ENCODE data around the gene KIAA1614. TPM values are rescaled to one million over a fixed set of nuclear protein-coding genes. Genes with fewer than 3 reads are reported as not detected.

Gene KIAA1614
- total RNA-seq, 1 donor from 2014 or later, result 10.7 TPM

DNA sequence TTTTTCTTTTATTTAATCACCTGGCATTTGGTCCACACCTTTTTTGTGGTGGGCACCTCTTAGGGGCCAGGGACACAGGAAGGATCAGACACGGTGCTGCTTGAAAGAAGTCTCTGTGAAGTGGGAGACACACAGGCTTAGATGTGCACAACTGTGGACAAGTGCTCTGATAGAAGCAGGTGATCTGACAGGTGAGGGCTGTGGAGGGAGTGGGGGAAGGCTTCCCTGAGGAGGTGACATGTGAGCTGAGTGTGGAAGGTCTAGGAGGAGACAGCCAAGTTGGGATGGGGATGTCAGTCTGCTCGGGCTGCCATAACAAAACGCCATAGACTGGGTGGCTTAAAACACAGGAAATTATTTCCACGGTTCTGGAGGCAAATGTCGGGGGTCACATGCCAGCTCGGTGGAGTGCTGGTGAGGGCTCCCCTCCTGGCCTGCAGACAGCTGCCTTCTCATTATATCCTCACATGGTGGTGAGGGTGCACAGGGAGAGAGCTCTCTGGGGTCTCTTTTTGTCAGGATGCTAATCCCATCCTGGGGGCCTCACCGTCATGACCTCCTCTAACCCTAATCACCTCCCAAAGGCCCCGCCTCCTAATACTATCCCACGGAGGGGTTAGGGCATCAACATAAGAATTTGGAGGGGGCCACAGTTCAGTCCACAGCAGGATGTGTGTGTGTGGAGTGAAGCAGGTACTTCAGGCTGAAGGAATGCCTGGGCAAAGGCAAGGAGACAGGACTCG is 5.2 kb upstream of the KIAA1614 start:
- DNase-seq (ENCODE audit: low read depth), result no peak

DNA sequence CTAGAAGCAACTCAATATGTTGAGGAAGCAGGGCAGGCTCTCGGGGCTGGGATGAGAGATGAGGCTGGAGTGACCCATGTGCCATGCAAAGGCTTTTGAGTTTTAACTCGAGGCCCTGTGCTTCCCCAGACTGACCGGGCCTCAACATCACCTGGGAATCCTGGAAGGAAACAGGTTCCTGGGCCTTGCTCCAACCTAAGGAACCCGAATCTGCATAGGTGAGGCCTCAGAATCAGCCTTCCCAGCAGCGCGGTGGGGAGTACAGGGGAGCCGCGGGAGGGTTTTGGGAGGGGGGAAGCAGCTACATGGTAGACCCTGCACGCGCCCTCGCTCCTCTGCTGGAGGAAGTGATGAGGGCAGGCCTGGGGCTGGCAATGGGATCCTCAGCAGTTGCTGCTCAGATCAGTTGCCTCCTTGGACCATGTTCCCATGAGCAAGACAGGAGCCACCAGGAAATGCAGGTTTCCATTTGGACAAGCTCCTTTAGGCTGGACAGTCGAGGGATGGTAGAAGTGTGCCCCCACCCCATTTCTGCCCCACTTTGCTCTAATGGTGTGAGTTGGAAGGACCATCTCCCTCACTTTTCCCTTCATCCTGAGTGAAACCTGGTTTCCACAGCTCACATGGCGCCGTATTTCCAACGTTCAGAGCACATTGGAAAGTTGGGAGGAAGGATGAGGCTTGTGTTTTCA is 4.5 kb upstream of the KIAA1614 start:
- DNase-seq (ENCODE audit: low read depth), result no peak

DNA sequence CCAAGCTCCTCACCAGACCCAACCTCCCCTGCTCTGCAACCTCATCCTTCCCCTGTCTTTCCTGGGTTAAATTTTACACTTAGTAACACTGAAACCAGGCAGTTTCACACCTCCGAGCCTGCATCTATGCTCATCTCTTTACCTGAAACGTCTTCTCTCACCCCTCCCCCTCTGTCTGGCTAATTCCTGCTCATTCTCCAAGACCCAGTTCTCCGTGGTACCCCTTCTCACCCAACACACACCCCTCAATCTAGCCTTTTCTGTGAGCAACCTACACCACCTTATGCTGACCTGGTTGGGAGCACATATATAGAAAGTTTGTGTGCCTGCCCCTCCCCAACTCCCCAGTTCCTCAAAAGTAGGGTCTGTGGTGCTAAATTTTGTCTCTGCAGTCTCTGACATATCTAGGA is 3.7 kb upstream of the KIAA1614 start:
- DNase-seq (ENCODE audit: low read depth), result no peak

DNA sequence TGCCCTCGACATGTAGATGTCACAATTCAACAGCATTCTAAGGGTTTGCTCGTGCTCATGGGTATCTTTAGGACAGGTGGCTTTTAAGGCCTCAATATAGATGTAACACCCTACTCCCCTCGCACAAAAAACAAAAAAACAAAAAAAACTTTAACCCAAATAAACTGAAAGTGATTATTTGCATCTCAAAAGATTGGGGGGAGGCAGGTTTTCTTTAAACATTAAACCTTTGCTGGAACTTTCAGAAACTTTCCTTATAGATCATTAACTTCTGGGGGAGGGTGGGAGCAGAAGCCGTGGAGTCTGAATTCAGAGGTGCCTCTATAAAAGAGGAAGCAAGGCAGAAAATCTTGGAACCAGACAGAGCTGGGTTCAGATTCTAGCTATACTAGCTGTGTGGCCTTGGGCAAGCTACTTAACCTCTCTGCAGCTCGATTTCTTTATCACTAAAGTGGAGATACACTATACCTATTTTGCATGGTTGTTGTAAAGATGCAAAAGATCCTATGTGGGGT is 3.2 kb upstream of the KIAA1614 start:
- DNase-seq (ENCODE audit: low read depth), result peak; percentile 61

DNA sequence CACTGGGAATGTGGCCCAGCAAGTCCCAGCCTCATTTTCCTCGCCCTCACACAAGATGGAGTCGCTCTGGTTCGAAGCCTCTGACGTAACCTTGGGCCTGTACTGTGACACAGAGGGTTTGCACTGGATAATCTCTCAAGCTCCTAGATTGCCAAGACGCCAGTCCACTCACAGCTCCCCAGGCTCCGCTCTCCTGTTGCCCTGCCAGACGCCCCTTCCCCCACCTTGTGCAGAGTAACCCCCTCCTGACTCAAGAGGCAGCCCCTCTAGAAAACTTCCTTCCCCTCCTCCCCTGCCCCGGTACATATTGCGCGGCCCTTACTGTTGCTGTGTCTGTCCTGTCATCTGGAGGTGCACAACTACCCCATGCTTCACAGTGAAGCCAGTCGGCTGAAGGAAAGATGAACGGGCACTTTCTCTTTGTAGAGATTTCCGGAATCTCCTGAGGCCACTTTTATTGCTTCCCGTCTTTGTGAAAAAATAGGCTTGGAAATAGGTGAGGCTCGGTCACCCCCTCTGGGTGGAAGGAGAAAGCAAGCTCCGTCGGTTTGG is 981 bp upstream of the KIAA1614 start:
- peak; percentile 37 for DNase-seq (ENCODE audit: low read depth)

DNA sequence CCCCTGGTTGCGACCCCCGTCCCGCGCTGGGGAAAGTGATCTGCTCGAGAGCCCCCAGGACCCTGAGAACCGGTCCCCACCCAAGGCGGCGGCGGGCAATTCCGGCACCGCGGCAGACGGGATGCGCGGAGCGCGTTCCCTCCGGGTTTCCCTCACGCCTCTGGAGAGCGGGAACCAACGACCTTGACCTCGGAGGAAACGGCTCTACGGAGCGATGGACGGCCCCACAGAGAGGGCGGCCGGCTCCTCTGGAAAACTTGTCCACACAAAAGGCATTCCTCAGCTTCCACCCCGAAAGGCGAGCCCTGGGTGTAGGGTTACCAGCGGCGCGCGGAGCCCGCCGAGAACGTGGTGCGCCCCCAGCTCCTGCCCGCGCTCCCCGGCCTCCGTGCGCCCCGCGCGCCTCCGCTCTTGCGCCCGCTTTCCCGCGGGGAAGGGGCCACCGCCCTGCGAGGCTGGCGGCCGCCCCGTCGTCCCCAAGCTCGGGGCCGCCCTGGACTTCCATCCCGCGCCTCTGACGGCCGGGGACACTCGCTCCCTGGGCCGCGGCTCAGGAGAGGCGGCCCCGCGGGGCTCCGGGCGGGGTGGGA is 391 bp upstream of the KIAA1614 start:
- DNase-seq (ENCODE audit: low read depth), result no peak

DNA sequence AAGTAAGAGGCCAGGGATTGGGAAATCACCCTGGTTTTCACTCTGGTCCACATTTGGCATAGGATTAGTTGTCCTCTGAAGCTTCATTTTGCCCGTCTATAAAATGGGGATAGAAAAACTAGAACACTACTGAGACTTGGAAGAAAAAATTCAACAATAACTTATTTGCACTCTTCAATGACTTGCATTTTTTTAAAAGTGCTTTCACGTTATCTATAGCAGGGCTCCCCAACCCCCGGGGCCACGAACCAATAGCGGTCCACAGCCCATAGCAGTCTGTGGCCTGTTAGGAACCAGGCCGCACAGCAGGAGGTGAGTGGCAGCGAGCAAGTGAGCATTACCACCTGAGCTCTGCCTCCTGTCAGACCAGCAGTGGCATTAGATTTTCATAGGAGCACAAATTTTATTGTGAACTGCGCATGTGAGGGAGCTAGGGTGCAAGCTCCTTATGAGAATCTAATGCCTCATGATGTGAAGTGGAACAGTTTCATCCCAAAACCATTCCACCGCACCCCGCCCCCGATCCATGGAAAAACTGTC is 2.8 kb downstream of the KIAA1614 start:
- no peak for DNase-seq (ENCODE audit: low read depth)

DNA sequence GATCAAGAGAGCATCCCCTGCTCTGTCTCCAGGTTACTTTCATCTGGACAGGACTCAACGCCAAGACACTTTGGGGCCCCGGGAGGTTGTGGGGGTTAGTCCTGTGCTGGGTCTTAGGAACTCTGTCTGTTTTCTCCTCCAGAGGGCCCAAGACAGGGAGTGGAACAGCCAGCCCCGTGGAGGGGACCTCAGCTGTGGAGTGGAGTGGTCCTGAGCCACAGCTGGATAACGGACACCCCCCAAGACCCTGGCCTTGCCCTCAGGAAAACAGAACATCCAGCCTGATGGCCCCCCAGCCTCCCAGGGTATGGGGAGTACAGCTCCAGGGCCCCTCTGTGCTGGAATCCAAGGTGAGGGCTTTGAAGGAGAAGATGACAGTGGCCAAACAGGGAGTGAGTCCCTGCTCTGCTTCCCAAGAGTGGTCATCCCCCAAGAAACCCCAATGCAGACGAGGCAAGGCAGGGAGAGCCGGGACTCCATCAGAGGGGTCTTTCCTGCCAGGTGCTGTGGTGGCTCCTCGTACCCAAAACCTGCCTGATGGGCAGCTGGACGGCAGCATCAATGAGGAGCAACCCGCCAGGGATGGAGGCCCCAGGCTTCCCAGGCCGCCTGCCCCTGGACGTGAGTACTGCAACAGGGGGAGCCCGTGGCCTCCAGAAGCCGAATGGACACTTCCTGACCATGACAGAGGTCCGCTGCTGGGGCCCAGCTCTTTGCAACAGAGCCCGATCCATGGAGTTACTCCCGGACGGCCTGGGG is 3.5 kb downstream of the KIAA1614 start:
- DNase-seq (ENCODE audit: low read depth), result no peak

DNA sequence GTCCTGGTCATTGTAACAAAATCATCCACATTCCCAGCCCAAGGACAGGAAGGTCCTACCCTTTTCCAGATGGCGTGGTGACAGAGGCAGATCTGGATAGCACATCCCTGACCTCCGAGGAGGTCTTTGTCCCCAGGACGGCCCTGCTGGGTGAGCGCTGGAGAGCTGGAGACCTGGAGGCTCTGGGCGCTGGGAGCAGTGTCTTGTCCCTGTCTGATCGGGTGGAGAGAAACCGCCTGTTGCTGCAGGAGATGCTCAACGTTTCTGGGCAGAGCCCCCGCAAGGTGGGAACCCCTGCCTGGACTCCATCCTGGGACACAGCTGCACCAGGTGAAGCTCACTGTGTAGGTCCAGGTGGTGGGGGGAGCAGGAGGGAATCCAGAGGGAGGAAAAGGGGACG is 4.1 kb downstream of the KIAA1614 start:
- DNase-seq (ENCODE audit: low read depth), result no peak

DNA sequence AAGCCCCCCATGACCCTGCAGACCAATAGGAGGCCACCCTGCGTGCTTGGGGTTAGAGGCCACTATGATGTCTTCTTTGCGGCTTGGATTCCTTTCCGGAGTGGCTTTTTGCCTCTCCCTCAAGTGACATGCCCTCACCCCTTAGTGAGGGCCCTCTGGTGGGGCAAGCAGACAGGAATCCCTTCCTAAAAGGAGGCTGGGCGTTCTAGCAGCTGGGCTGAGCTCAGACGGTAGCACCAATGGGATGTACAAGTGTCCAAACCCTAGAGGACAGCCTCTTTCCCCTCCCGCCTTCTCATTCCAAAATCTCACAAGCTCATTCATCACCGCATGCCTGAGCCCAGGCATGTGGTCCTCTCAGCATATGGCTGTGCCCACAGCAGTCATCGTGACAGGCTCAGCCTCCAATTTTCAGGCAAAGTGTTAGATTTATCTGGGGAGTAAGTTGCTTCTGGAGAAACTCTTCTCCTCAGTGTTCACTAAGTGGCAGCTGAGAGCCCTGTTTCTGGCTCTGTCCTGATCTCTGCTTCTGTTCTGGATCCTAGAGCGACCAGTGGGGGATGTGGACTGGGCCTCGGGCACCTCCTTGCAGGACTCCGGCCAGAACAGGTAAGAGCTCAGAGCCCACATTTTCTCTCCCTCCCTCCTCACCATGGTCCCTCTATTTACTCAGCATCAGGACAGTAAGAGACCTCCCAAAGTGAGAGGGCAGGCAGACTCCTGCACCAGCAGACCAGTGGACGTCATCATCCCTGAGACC is 4.8 kb downstream of the KIAA1614 start:
- DNase-seq (ENCODE audit: low read depth), result no peak

DNA sequence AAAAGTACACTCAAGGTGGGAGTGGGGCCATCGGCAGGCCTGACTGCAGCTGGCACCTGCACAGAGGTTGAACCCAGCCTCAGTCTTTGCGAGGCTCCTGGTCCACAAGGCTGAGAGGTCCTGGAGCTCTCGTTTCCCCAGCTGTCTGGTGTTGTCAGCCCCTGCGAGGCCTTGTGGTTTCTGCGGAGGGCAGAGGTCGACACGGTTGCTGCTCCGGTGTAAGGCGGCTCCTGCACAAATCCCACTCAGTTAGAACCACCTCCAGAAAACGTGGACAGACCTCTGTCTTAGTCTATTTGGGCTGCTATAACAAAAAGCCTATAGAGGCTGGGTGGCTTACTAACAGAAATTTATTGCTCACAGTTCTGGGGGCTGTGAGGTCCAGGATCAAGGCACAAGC is 5.8 kb downstream of the KIAA1614 start:
- DNase-seq (ENCODE audit: low read depth), result peak; percentile 28

DNA sequence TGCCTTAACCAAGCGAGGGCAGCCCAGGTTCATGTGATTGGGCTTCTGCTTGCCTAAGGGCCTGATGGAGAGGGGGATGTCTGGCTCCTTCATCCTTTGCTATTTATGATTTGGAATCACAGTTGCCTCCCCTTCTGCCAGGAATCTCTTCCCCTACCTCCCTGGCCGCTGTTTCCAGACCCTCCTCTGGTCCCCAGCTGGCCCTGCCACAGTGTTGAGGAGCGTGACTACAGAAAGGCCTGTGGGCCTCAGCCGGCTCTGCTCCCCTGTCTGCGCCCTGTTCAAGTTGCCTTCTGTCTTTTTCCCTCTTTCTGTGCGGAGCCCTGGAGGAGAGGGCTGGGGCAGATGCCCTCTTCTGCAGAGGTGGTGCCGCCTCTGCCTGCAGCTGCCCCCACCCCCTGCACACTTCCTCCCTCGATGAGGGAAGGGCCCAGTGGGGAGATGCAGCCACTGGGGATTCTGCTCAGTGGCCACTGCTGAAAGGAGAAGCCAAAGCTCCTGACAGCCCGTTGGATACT is 6.5 kb downstream of the KIAA1614 start:
- DNase-seq (ENCODE audit: low read depth), result no peak

DNA sequence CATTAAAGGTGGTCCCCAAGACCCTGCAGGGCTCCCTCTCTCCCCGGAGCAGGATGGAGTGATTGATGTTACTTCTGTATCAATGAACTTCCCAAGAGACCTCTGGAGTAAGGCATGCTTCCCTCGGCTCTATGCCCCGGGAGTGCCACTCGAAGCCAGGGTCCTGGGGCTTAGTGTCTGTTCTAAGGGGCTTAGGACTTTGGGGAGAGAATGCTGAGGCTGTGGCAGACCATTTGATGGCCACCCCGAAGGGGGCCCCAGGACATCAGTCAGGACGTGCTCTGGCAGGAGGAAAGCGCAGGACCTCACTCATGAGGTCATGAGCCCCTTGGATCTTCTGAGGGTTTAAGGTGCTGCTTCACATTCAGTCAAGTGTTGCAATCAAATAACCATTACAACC is 7.5 kb downstream of the KIAA1614 start:
- no peak for DNase-seq (ENCODE audit: low read depth)

DNA sequence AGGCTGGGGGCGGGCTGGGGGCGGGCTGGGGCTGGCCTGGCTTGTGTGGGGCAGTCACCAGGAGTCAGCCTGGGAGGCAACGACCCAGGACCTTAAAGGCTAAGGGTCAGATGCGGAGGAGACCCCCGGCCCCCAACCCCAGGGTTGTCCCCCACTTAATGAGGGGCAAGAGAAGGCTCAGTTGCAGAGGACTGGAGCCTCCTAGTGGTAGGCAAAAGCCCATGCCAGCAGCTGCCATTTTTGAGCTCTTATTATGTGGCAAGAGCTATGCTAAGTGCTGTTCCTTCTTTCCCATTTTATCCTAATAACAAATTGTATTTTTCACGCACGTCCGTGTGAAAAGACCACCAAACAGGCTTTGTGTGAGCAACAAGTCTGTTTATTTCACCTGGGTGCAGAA is 8.0 kb downstream of the KIAA1614 start:
- DNase-seq (ENCODE audit: low read depth), result no peak

DNA sequence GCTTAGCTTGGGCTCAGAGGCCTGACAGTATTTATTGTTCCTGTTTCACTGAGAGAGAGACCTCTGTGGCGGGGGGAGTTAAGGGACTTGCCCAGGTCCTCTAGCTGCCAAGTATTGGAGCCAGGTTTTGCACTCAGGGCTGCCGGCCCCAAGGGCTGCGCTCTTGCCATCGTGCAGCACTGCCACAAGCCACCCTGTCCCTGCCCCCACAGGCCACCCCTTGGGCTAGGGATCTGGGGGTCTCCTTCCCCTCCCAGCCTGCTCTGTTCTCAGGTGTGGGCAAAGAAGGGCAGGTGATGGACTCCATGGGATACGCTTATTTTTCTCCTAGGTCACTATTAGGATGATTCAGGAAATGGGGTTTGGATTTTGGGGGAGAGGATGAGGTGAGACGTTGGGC is 8.7 kb downstream of the KIAA1614 start:
- no peak for DNase-seq (ENCODE audit: low read depth)

DNA sequence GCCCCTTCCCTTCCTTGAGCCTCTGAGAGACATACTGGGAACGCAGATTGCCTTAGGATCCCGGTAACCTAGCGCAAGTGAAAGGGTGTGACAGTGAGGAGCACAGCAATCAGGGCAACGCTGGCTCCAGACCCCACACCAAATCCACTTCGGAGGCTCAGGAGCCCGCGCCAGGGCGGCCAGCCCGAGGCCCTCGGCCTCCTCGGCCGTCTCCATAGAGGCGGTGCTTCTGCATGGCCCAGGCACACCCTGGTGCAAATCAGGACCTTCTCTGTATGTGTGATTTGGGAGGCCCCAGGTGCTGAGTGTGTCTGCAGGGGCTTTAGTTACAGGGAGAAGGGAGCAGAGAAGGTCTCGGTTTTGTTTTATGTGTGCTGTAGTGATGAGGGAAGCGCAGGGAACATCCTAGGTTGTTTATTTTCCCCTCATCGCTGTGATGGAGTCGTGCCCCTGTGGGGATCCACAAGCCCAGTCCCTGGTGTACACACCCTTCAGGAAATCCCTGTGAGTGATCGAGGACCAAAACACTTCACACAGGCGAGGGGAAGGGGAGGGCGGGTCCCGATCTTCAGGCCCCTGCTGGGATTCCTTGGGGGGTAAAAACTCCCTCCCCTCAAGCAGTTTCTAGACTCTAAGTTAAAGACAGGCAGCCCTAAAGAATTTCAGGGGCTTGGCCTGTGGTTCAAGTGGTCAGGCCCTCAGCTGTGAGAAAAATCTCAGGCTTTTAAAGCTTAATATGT is 9.4 kb downstream of the KIAA1614 start:
- DNase-seq (ENCODE audit: low read depth), result no peak

DNA sequence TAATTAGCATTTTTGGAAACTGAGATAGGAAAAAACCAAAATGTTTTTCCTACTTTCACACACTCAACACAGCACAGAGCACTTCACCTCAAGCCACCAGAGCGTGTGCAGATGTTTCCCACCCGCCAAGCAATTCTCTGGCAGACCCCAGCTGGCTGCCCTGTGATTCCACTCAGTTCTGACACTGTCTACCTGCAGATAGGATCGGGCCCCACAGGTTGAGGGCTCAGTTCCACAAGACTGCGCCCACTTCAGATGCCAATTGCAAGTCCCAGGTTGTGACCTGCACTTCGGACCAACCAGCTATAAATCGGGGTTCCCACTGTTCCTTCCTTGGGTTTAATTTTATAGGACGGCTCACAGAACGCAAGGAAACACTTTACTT is 9.9 kb downstream of the KIAA1614 start:
- no peak for DNase-seq (ENCODE audit: low read depth)

DNA sequence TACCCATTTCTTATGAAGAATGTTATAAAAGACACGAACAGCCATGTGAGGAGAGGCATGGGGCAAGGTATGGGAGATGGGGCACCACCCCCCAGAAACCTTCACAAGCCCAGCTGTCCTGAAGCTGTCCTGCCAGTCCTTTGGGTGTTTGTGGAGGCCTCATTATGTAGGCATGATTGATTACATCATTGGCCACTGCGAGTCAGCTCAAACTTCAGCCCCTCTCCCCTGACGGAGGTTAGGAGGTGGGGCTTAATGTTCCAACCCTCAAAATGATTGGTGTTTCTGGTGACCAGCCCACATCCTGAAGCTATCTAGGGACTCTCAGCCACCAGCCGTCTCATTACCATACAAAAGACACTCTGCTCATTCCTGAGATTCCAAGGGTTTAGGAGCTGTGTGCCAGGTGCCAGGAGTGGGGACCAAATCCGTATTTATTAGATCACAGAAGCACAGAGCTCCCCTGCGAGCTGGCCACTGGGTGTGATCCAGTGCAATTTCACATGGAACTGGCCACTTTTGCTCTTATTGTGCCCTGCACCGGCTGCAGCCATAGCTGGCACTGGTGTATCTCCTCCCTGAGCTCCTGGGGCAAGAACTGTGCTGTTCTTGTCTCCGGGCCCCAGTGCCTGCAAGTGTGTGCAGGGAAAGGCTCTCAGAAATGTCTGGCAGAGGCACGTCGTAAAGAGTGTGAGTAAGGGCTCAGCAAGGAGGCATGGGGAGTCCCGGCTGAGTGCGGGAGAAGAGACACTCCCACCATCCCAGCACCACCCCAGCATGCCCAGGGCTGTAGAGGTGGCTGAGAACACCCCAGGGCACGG is 10.5 kb downstream of the KIAA1614 start:
- peak; percentile 85 for DNase-seq (ENCODE audit: low read depth)

DNA sequence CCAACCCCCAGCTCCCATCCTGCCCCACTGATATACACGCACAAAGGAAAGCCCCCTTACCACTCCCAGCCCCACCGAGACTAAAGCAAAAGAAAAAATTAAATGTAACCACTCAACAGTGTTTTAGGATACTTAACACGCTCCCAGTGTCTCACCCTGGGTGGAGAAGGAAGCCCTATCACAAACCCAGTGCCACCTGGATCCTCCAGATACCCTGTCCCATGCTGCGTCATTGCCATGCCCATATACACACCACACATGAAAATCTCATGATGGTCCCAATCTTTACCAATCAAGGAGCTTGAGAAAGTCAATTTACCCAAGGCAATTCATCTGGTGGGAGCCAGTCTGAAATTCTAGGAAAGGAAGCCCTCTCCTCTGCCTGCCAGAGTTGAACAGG is 11.2 kb downstream of the KIAA1614 start:
- no peak for DNase-seq (ENCODE audit: low read depth)

Measured in renal cortical epithelial cell (primary cell).